NT2/D1 (cell line): ENCODE data around the gene HAGH.
A peak's percentile ranks its signal among the peaks of the same experiment; 100 is the strongest.

Source experiments
- DNase-seq: peaks from one replicate; pipeline ENCODE4 v3.0.0-alpha.2; 2011; ENCODE audit warnings: low read depth, low spot score
- H3K27me3 ChIP-seq: 2 replicates; pipeline ENCODE4 v1.6.0; 2011; ENCODE audit warnings: mild to moderate bottlenecking; ENCODE audit not compliant: insufficient read length, insufficient read depth
- H3K36me3 ChIP-seq: 2 replicates; pipeline ENCODE4 v1.6.1; 2011; ENCODE audit warnings: mild to moderate bottlenecking, low read length, mixed read lengths; ENCODE audit not compliant: insufficient read depth, insufficient read length
- H3K4me1 ChIP-seq: 2 replicates; pipeline ENCODE4 v1.5.1; 2011; ENCODE audit not compliant: insufficient read depth, insufficient read length
- H3K4me3 ChIP-seq: 2 replicates; pipeline ENCODE4 v1.5.1; 2011; ENCODE audit warnings: low read depth; ENCODE audit not compliant: insufficient read length
- H3K9ac ChIP-seq: 2 replicates; pipeline ENCODE4 v1.6.0; 2011; ENCODE audit warnings: low read depth; ENCODE audit not compliant: insufficient read length
- H3K9me3 ChIP-seq: 2 replicates; pipeline ENCODE4 v1.5.1; 2011; ENCODE audit warnings: mild to moderate bottlenecking, low read length; ENCODE audit not compliant: insufficient read depth
- SUZ12 ChIP-seq: IDR thresholded peaks from 2 replicates; pipeline ENCODE4 v1.6.1; 2011; ENCODE audit not compliant: insufficient read length, insufficient read depth; ENCODE audit errors: extremely low read depth
- YY1 ChIP-seq: IDR thresholded peaks from 2 replicates; pipeline ENCODE4 v1.6.1; 2011; ENCODE audit not compliant: insufficient read length, insufficient read depth
- ZNF274 ChIP-seq: IDR thresholded peaks from 2 replicates; pipeline ENCODE4 v1.6.1; 2011; ENCODE audit warnings: mild to moderate bottlenecking, low read depth, low read length

HAGH gene

DNA sequence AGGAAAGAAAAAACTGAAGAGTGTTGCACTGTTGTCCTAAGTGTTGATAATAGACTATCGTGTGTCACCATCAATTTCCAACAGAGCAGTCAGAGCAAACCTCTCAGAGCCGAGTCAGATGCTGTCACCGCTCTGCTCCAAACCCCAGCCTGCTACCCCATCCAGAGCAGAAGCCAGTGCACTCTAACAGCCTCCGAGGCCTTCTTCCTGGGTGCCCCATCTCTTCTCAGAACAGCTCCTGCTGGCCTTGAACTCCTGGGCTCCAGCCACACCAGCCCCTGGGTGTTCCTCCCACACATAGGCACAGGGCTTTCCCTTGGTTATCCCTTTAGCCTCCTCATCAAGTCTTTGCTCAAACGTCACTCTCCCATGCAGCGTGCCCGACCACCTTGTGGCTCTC, 24.4 kb upstream of the HAGH start:
- DNase-seq: no peak
- Histone ChIP-seq H3K9me3 (no peaks in the 10 kb centered on the region), H3K9ac (no peak overlapping the region), H3K4me3 (no peak overlapping the region), H3K27me3 (no peaks in the 10 kb centered on the region), H3K4me1 (no peaks in the 10 kb centered on the region), H3K36me3 (no peaks in the 10 kb centered on the region)
- no peak for TF ChIP-seq YY1
- no peak for TF ChIP-seq SUZ12
- no peak for TF ChIP-seq ZNF274

DNA sequence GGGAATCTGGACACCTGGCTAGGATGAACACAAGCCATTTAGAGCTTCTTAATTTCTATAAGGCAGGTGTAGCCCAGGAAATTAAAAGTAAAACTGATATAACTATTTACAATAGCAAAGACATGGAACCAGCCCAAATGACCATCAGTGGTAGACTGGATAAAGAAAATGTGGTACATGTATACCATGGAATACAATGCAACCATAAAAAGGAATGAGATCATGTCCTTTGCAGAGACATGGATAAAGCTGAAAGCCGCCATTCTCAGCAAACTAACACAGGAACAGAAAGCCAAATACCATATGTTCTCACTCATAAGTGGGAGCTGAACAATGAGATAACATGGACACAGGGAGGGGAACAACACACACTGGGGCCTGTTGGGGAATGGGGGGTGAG, 19.8 kb upstream of the HAGH start:
- Histone ChIP-seq H3K9ac (no peak overlapping the region), H3K9me3 (no peaks in the 10 kb centered on the region), H3K36me3 (no peaks in the 10 kb centered on the region), H3K4me1 (no peaks in the 10 kb centered on the region), H3K27me3 (no peaks in the 10 kb centered on the region), H3K4me3 (no peak overlapping the region)
- TF ChIP-seq YY1: no peak
- TF ChIP-seq ZNF274: no peak
- TF ChIP-seq SUZ12: no peak
- DNase-seq: no peak

GRCh38 chr16:1845985-1846384, 19.4 kb upstream of the HAGH start:
- Histone ChIP-seq H3K4me1 (no peaks in the 10 kb centered on the region), H3K27me3 (no peaks in the 10 kb centered on the region), H3K36me3 (no peaks in the 10 kb centered on the region), H3K9me3 (no peaks in the 10 kb centered on the region), H3K4me3 (no peak overlapping the region), H3K9ac (no peak overlapping the region)
- no peak for DNase-seq
- TF ChIP-seq ZNF274 (no peak), SUZ12 (no peak), YY1 (no peak)

- Histone ChIP-seq H3K9ac (peak overlapping the region; percentile 34), H3K4me1 (no peaks in the 10 kb centered on the region), H3K4me3 (no peak overlapping the region), H3K36me3 (no peaks in the 10 kb centered on the region), H3K27me3 (no peaks in the 10 kb centered on the region), H3K9me3 (no peaks in the 10 kb centered on the region)
- no peak for TF ChIP-seq YY1
- TF ChIP-seq SUZ12: no peak
- TF ChIP-seq ZNF274: no peak
- no peak for DNase-seq
These were observed 12.9 kb upstream of the HAGH start for GRCh38 chr16:1839554-1839953.

DNA sequence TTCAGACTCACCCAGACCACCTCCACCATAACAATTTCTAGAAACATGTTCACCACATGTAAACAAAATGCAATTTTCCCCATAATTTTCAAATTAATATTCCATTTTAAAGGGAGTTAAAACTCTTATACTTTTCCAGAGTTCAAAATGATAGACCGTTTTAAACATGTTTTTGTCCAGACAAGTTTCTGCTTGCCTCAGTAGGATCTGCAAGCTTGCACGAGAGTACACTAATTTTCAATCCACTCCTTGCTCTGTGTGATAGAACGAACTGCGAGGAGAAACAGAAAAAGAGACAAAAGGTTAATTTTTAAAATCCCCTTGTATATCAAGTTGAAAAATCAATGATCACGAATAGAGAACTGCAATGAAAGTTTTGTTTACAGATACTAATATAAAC, 7.5 kb upstream of the HAGH start:
- Histone ChIP-seq H3K4me3 (no peak overlapping the region), H3K36me3 (peaks cover 11% of the 10 kb centered on the region), H3K9ac (no peak overlapping the region), H3K9me3 (no peaks in the 10 kb centered on the region), H3K4me1 (no peaks in the 10 kb centered on the region), H3K27me3 (no peaks in the 10 kb centered on the region)
- TF ChIP-seq YY1 (no peak), SUZ12 (no peak), ZNF274 (no peak)
- DNase-seq: no peak

- peaks cover 17% of the 10 kb centered on the region for H3K36me3 ChIP-seq
- no peaks in the 10 kb centered on the region for H3K9me3 ChIP-seq
- H3K27me3 ChIP-seq: no peaks in the 10 kb centered on the region
- no peak overlapping the region for H3K4me3 ChIP-seq
- peaks cover 2% of the 10 kb centered on the region for H3K4me1 ChIP-seq
- no peak for DNase-seq
- TF ChIP-seq ZNF274: no peak
- H3K9ac ChIP-seq: no peak overlapping the region
These were observed 6.3 kb upstream of the HAGH start for GRCh38 chr16:1832838-1833454.

DNA sequence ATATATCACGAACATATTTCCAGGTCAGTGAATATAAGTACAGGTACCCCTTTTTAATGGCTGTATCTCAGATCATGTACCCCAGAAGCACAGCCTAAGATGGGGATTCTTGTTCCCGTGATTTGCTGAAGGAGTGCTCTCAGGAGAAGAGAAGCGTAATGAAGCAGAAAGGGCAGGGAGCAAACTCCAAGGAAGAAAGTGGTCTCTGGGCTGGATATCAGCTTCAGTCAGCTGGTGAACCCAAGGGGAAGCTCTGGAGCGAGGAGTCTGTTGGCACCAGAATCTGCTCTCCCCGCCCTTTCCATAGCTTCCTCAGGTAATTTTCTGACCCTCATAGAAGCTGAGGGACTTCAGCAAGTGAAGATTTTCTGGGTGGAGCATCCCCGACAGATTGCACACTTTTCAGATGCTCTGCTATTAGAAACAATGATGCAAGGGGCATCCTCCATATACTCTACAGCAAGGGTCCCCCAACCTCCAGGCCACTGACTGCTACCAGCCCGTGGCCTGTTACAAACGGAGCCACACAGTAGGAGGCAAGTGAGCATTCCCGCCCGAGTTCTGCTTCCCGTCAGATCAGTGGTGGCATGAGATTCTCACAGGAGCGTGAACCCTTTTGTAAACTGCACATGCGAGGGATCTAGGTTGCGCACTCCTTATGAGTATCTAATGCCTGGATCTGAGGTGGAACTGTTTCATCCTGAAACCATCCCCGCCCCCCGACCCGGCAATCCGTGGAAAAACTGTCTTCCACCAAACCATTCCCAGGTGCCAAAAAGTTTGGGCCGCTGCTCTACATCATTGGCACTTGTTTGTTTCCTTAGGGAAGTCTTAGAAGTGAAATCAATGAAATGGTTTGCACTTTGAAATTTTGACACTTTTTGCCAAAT, 4.8 kb upstream of the HAGH start:
- Histone ChIP-seq H3K9me3 (no peaks in the 10 kb centered on the region), H3K4me1 (peaks cover 2% of the 10 kb centered on the region), H3K9ac (no peak overlapping the region), H3K4me3 (no peak overlapping the region), H3K27me3 (no peaks in the 10 kb centered on the region), H3K36me3 (peaks cover 17% of the 10 kb centered on the region)
- no peak for DNase-seq
- TF ChIP-seq YY1 (no peak), ZNF274 (no peak), SUZ12 (no peak)

DNA sequence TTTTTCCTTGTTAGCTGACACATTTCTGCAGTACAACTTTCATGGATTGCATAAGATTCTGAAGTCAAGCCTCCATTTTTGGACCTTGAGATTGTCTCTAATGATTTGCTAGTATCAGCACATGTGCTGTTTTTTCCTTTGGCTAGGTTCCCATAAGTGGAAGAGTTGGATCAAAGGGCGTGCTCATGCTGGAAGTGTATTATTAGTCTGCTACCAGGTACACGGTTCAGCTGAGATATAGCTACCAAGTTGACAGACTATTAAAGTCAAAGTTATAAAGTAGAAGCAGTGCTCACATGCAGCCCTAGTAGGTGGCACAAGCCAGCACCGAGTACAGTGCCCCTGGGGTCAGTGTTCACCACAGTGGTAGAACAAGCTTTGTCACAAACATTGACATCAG, 3.6 kb upstream of the HAGH start:
- Histone ChIP-seq H3K4me3 (no peak overlapping the region), H3K9me3 (no peaks in the 10 kb centered on the region), H3K27me3 (peaks cover 6% of the 10 kb centered on the region), H3K4me1 (peaks cover 2% of the 10 kb centered on the region), H3K9ac (no peak overlapping the region), H3K36me3 (peaks cover 17% of the 10 kb centered on the region)
- DNase-seq: no peak
- no peak for TF ChIP-seq ZNF274
- TF ChIP-seq SUZ12: no peak
- no peak for TF ChIP-seq YY1
